CD4-positive, alpha-beta memory T cell (primary cell): Measurements from ENCODE around the gene SSRP1. TPM values are rescaled to one million over a fixed set of nuclear protein-coding genes. Genes with fewer than 3 reads are reported as not detected.
"Not testable (repeated sequence)": the region's sequence is repeated elsewhere in the genome, so short reads cannot be mapped to it uniquely, and the experiment has no call there.

Experiments used
- CTCF ChIA-PET: fragments of 350-600 bp; sonication (Branson Sonifier 250); formaldehyde crosslinking; loops from one replicate; lab custom pipeline; 2021; ENCODE audit warnings: inconsistent platforms; ENCODE audit not compliant: partially characterized antibody; lab: Charles Lee
- POLR2A ChIA-PET: fragments of 350-600 bp; sonication (Branson Sonifier 250); formaldehyde crosslinking; loops from one replicate; lab custom pipeline; 2021; ENCODE audit not compliant: partially characterized antibody; lab: Charles Lee
- DNase-seq, 5 donors: peaks; one replicate each; pipeline versions ENCODE4 v3.0.0 to v3.0.0-alpha.2; 2020 to 2022; ENCODE audit warnings: mixed read lengths in 1 of 5
- H3K27ac ChIP-seq: one replicate; pipeline ENCODE4 v1.7.0; 2013; ENCODE audit warnings: low read depth, low read length
- H3K27me3 ChIP-seq: 2 replicates; pipeline ENCODE4 v1.7.0; 2013; ENCODE audit warnings: mild to moderate bottlenecking, low read length, moderate library complexity; ENCODE audit not compliant: insufficient read depth
- H3K36me3 ChIP-seq: 2 replicates; pipeline ENCODE4 v1.7.0; 2013; ENCODE audit warnings: mild to moderate bottlenecking, low read length, moderate library complexity; ENCODE audit not compliant: insufficient read depth
- H3K4me1 ChIP-seq: 2 replicates; pipeline ENCODE4 v1.7.0; 2013; ENCODE audit warnings: mild to moderate bottlenecking, low read length, moderate library complexity; ENCODE audit not compliant: insufficient read depth
- H3K4me3 ChIP-seq, 2 donors: one replicate each; pipeline ENCODE4 v1.7.0; 2013; ENCODE audit warnings: low read length in 2 of 2, mild to moderate bottlenecking in 1 of 2
- H3K9me3 ChIP-seq, 2 donors: one replicate each; pipeline ENCODE4 v1.7.0; 2013; ENCODE audit warnings: low read length in 2 of 2, control low read depth in 1 of 2; ENCODE audit not compliant: control insufficient read depth in 1 of 2
- H3K27ac Mint-ChIP-seq, 7 donors: one replicate each; pipeline ENCODE4 v1.8.0; 2020 to 2021; ENCODE audit warnings: mixed read lengths in 7 of 7, mild to moderate bottlenecking in 6 of 7, inconsistent platforms in 3 of 7, moderate library complexity in 3 of 7
- H3K27me3 Mint-ChIP-seq, 2 donors: one replicate each; pipeline ENCODE4 v1.8.0; 2020 to 2021; ENCODE audit warnings: mixed read lengths in 2 of 2
- H3K36me3 Mint-ChIP-seq, 2 donors: one replicate each; pipeline ENCODE4 v1.8.0; 2020 to 2021; ENCODE audit warnings: mixed read lengths in 2 of 2, inconsistent platforms in 1 of 2, mild to moderate bottlenecking in 1 of 2
- H3K4me1 Mint-ChIP-seq, 4 donors: one replicate each; pipeline ENCODE4 v1.8.0; 2020 to 2021; ENCODE audit warnings: mixed read lengths in 4 of 4, mild to moderate bottlenecking in 1 of 4
- H3K4me3 Mint-ChIP-seq, 8 donors: one replicate each; pipeline ENCODE4 v1.8.0; 2020 to 2021; ENCODE audit warnings: mixed read lengths in 8 of 8, mild to moderate bottlenecking in 7 of 8, moderate library complexity in 6 of 8, inconsistent platforms in 3 of 8
- H3K9me3 Mint-ChIP-seq, 8 donors: one replicate each; pipeline ENCODE4 v1.8.0; 2020 to 2021; ENCODE audit warnings: mixed read lengths in 8 of 8, mild to moderate bottlenecking in 5 of 8, inconsistent platforms in 3 of 8, moderate library complexity in 1 of 8
- intact Hi-C: fragments of 100-400 bp; cut with micrococcal nuclease; formaldehyde crosslinking; loops from one replicate; pipeline ENCODE4 v1.15.1; 2023
- polyA plus RNA-seq, 2 donors: library from polyadenylated mRNA; unstranded; fragments of 300-500 nt; fragmentation: Illumina TruSeq; gene quantifications; one replicate each; pipeline ENCODE4 v1.2.3, GENCODE V29; 2021
- total RNA-seq, 2 experiments: library from RNA; stranded (reverse); gene quantifications; one replicate each; pipeline ENCODE4 v1.2.3, GENCODE V29; 2021

The SSRP1 gene
- total and polyA plus RNA-seq, 4 experiments from 2014 or later: 19.6 to 74.3 (median 55.6) TPM

- no peaks in the 10 kb centered on the region for H3K4me1 ChIP-seq
- H3K4me1 Mint-ChIP-seq: no peaks in the 10 kb centered on the region
- H3K4me3 Mint-ChIP-seq: no peak overlapping the region
- H3K27ac Mint-ChIP-seq: no peak overlapping the region
- CTCF ChIA-PET: no interaction called here
- H3K27me3 Mint-ChIP-seq: peaks cover 0 to 2% of the 10 kb centered on the region in 2 donors
- POLR2A ChIA-PET: no interaction called here
- H3K4me3 ChIP-seq: no peak overlapping the region
- no peaks in the 10 kb centered on the region for H3K27me3 ChIP-seq
- intact Hi-C loops: no loop called here
- peaks cover 12 to 21% of the 10 kb centered on the region in 2 donors for H3K36me3 Mint-ChIP-seq
- H3K9me3 Mint-ChIP-seq: peaks cover 0 to 20% (median 8%) of the 10 kb centered on the region in 8 donors
- no peak overlapping the region for H3K27ac ChIP-seq
- H3K36me3 ChIP-seq: peaks cover 1% of the 10 kb centered on the region
- no peak for DNase-seq
- H3K9me3 ChIP-seq: peaks cover 0 to 4% of the 10 kb centered on the region in 2 donors
Measured at GRCh38 chr11:57294225-57295131, 41.2 kb downstream of the SSRP1 start.

- Mint-ChIP-seq H3K27ac (no peak overlapping the region), H3K4me3 (no peak overlapping the region), H3K4me1 (no peaks in the 10 kb centered on the region), H3K36me3 (no peaks in the 10 kb centered on the region), H3K27me3 (peaks cover 3 to 10% of the 10 kb centered on the region in 2 donors), H3K9me3 (peaks cover 0 to 1% (median 0%) of the 10 kb centered on the region in 8 donors)
- CTCF ChIA-PET: no interaction called here
- POLR2A ChIA-PET: no interaction called here
- no peak overlapping the region for H3K4me3 ChIP-seq
- no peaks in the 10 kb centered on the region for H3K27me3 ChIP-seq
- H3K9me3 ChIP-seq: no peaks in the 10 kb centered on the region
- H3K36me3 ChIP-seq: no peaks in the 10 kb centered on the region
- DNase-seq: no peak
- intact Hi-C loops: no loop called here
- no peak overlapping the region for H3K27ac ChIP-seq
- no peaks in the 10 kb centered on the region for H3K4me1 ChIP-seq
Measured at GRCh38 chr11:57290288-57290687, 45.4 kb downstream of the SSRP1 start.

- H3K4me3 ChIP-seq: no peak overlapping the region
- H3K9me3 ChIP-seq: no peaks in the 10 kb centered on the region
- no peaks in the 10 kb centered on the region for H3K36me3 ChIP-seq
- DNase-seq: no peak
- CTCF ChIA-PET: no interaction called here
- POLR2A ChIA-PET: no interaction called here
- H3K4me1 ChIP-seq: no peaks in the 10 kb centered on the region
- Mint-ChIP-seq H3K36me3 (no peaks in the 10 kb centered on the region), H3K9me3 (peaks cover 0 to 3% (median 0%) of the 10 kb centered on the region in 8 donors), H3K27ac (no peak overlapping the region), H3K4me3 (no peak overlapping the region), H3K4me1 (no peaks in the 10 kb centered on the region), H3K27me3 (peaks cover 3 to 10% of the 10 kb centered on the region in 2 donors)
- no peak overlapping the region for H3K27ac ChIP-seq
- no peaks in the 10 kb centered on the region for H3K27me3 ChIP-seq
- intact Hi-C loops: no loop called here
Measured at GRCh38 chr11:57288771-57289579, 46.7 kb downstream of the SSRP1 start.

- H3K9me3 ChIP-seq: no peaks in the 10 kb centered on the region
- DNase-seq: no peak
- Mint-ChIP-seq H3K36me3 (no peaks in the 10 kb centered on the region), H3K27me3 (peaks cover 3 to 10% of the 10 kb centered on the region in 2 donors), H3K9me3 (peaks cover 0 to 3% (median 0%) of the 10 kb centered on the region in 8 donors), H3K4me3 (no peak overlapping the region), H3K4me1 (no peaks in the 10 kb centered on the region), H3K27ac (no peak overlapping the region)
- POLR2A ChIA-PET: no interaction called here
- intact Hi-C loops: no loop called here
- CTCF ChIA-PET: no interaction called here
- H3K36me3 ChIP-seq: no peaks in the 10 kb centered on the region
- no peak overlapping the region for H3K27ac ChIP-seq
- H3K4me3 ChIP-seq: no peak overlapping the region
- no peaks in the 10 kb centered on the region for H3K4me1 ChIP-seq
- H3K27me3 ChIP-seq: no peaks in the 10 kb centered on the region
Measured at GRCh38 chr11:57287884-57288283, 47.8 kb downstream of the SSRP1 start.

- intact Hi-C loops: no loop called here
- Histone ChIP-seq H3K4me1 (no peaks in the 10 kb centered on the region), H3K36me3 (no peaks in the 10 kb centered on the region), H3K9me3 (no peaks in the 10 kb centered on the region), H3K27me3 (no peaks in the 10 kb centered on the region), H3K27ac (no peak overlapping the region), H3K4me3 (no peak overlapping the region)
- POLR2A ChIA-PET: no interaction called here
- no peak overlapping the region for H3K4me3 Mint-ChIP-seq
- peaks cover 7 to 13% of the 10 kb centered on the region in 2 donors for H3K27me3 Mint-ChIP-seq
- DNase-seq: no peak
- peaks cover 0 to 17% (median 5%) of the 10 kb centered on the region in 8 donors for H3K9me3 Mint-ChIP-seq
- H3K4me1 Mint-ChIP-seq: no peaks in the 10 kb centered on the region
- no peak overlapping the region for H3K27ac Mint-ChIP-seq
- CTCF ChIA-PET: interaction anchor here (1.4 kb wide), 1 partner anchor 33 kb away, joined by 4 read pairs; no protein-coding TSS in a partner anchor
- H3K36me3 Mint-ChIP-seq: no peaks in the 10 kb centered on the region
Measured at GRCh38 chr11:57283231-57283990, 52.3 kb downstream of the SSRP1 start.

- intact Hi-C loops, CTCF ChIA-PET, DNase-seq, H3K27ac Mint-ChIP-seq, H3K27ac ChIP-seq, POLR2A ChIA-PET, H3K9me3 ChIP-seq, H3K4me3 ChIP-seq, H3K27me3 ChIP-seq, H3K36me3 ChIP-seq, H3K4me1 ChIP-seq, H3K36me3 Mint-ChIP-seq, H3K4me1 Mint-ChIP-seq, H3K4me3 Mint-ChIP-seq: not testable (repeated sequence)
- Mint-ChIP-seq H3K27me3 (peaks cover 13 to 17% of the 10 kb centered on the region in 2 donors), H3K9me3 (peaks cover 0 to 17% (median 4%) of the 10 kb centered on the region in 8 donors)
Measured at GRCh38 chr11:57281546-57281945, 54.1 kb downstream of the SSRP1 start.
